Measurements from ENCODE around the gene UBA3.
A peak's percentile ranks its signal among the peaks of the same experiment; 100 is the strongest.

Gene UBA3

DNA sequence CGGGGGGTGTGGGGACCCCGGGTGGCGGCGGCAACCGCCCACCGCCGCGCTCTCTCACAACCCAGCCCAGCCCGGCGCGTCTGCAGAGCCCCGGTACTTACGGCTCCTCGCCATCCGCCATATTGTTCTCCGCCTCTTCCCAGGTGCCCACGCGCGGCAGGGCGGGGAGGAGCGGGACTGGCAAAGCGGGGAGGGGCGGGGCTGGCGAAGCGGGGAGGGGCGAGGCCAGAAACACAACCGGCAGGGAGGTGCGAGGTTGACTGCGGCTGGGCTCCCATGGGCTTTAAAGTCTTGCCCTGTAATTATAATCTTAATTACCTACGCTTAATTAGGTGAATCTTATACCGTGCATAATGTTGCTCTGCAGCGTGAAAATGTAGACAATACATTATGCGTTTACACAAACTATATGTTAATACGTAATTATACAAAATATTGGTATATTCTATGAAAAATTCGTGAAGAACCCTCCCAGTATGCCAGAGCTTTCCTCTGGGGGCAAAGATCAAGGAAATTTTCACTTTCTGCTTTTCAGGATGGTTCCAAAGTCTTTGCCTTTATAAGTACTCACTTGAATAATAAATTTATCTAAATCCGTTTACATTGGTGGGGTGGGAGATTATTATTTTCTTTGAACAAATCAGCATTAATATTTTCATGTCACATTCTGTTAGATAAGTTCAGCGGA is at the start of gene UBA3:
UBA3 (minus strand) TSS at position 133 of the 688 bp plus-strand sequence; CDS start at position 121, 12 bp downstream.
- peak; percentile 81 to 86 for DNase-seq (ENCODE audit: low read depth in 2 of 2)

DNA sequence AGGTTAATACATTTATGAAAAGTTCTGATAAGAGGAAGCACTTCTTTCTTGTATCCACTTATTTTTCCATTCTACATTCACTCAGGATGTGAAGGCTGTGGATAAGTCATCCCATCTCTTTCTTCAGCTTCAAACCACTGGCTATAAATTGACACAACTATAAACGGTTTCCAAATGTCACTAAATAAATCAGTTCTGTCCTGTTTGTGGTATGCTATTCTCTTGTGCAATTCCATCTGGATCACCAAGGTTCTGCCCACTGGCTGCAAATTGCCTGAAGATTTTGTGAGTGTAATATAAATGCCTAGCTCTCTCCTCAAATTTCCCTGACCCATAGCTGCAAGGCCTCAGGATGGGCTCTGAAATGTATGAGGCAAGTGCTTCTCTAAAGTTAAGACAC is 49.4 kb upstream of the UBA3 start:
- DNase-seq (ENCODE audit: low read depth in 2 of 2): no peak

DNA sequence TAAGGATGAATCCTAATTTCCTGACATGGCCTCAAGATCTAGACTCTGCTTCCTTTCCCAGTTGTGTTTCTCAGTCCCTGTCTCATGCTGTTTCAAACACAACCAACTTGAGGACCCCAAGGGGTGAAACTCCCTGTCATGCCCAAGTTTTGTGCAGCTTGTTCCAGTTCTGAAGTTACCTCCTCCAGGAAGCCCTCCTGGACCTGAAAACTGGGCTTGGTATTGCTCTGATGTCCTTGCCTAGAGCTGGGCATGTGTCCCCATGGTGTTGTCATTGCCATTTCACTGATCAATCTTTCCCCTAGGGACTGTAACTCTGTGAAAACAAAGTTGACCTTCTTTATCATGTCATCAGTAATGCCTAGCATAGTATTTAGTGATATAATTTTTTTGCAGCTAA is 48.3 kb upstream of the UBA3 start:
- no peak for DNase-seq (ENCODE audit: low read depth in 2 of 2)

DNA sequence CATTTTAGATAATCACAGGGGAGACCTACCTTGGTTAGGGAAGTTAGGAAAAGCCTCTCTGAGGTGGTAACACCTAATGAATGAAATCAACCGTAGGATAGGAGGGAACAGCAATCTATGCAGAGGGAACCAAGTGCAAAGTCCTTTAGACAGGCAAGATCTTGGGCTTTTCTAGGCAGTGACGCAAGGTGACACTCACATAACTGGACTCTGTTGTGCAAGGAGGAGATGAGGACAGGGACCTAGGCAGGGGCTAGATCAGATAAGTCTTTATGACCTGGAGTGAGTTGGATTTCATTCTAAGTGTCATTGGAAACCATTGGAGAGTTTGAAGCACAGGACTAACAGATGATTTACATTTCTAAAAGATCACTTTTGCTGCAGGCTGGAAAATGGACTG is 46.8 kb upstream of the UBA3 start:
- no peak for DNase-seq (ENCODE audit: low read depth in 2 of 2)

DNA sequence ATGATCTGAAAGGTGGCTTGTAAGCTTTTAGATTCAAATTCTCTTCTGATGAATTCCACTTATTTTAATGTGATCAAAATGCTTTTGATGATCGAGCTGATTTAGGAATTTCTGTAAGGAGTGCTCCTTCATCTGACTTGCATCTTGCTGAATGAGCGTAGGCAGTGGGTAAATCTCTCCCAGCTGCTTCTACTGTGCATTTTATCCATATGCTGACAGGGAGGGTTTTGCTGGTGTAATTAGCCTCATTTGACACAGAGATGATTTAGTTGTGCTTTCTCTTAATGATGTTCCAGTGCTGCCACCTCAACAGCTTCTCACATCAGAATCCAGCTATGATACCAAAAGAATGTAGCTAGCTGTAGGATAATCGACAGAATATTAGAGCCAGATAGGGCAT is 46.1 kb upstream of the UBA3 start:
- DNase-seq (ENCODE audit: low read depth in 2 of 2): no peak

DNA sequence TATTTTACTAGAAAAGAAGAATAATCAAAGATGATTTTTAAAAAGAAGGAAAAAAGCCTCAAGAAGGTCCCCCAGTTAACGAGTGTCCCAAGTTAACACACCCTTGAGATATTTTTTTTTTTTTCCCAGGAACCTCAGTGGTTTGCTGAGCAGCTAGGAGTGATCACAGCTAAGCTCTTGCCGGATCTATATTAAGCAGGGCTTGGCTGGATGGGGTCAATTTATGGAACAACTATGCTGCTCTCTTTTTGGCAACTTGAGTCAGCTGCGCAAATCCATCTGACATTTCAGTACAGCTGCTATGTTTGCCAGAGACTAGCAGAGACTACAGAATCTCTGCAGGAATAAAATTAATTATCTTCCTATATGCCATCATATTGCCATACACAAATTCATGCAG is 42.2 kb upstream of the UBA3 start, which contains the start of gene LMOD3:
LMOD3 (minus strand) TSS at position 193 of the 400 bp plus-strand sequence. CDS start 209 bp downstream, outside the sequence.
- DNase-seq (ENCODE audit: low read depth in 2 of 2): no peak

DNA sequence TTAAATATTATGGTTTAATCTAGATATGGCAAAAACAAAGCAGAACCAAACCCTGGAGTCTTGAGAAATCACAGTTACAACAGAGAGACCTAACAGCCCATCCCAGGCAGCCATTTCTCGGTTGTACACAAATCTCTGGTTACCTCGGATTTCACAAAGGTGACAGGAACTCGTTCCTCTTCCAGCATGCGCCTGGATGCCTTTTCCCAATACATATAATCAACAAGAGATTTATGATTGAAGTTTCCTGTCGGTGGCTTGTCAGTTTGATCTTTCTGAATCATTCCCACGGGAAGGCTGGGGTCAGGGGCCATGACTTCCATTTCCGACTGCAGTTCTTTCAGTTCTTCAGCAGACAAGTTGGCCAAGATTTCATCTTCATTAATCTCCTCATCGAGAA is 41.8 kb upstream of the UBA3 start:
- no peak for DNase-seq (ENCODE audit: low read depth in 2 of 2)

DNA sequence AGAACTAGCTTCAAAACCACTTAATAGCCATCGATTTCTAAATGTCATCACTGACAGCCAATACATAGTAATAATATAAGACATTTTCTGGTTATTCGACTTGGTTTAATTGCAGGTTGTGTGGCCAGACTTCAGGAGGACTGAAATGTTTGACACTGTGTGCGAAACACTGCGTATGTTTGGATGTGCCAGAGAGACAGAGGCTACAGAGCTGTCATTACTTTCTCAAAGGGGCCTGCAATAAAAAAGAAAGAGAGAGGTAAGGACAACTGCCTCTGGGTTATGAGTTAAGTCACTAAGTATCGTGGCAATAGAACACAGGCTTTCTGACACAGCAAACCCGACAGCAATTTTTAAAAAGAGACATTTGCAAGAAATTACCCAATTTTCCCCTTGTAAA is 41.3 kb upstream of the UBA3 start:
- DNase-seq (ENCODE audit: low read depth in 2 of 2): no peak

DNA sequence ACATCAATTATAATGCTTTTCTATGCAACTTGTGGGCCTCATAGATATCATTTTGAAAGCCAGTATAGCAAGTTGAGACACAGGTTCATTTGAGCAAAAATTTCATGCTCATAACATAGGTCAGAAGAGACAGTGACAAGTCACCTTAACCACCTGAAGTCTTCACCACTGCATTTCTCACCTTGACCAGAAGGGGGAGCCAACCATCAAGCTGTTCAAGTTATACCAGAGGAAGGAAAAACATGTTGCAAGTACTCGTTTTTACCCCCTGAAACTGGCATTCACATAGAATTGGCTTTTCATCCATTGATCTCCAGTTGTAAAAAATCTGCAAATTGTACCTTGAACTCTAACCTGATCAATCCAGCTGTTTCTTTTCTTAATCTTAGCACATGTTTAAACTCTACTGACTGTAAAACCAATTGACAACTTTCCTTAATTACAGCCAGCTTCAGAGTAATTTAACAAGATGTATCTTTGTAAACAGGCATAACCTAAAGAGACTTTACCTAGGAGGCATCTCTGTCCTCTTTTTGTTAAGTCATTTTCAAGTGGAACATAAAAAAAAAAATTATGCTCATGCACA is 40.8 kb upstream of the UBA3 start:
- DNase-seq (ENCODE audit: low read depth in 2 of 2): peak; percentile 25 to 72

DNA sequence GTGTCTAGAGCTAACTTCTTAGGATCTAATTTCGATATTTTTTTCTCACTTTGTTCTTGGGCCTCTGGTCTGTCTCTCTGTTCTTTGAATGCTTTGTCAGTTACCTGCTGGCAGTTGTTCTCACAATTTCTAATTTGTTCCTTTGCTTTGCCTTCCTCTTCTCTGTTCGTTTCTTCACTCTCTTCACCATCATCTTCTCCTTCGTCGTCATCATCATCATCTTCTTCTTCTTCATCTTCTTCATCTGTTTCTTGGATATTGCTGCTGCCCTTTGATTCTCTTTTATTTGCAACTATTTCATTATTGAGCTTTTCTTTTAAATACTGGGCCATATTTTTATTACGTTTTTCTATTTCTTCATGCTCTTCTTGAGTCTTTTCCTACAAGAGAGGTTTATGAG is 39.5 kb upstream of the UBA3 start:
- no peak for DNase-seq (ENCODE audit: low read depth in 2 of 2)

DNA sequence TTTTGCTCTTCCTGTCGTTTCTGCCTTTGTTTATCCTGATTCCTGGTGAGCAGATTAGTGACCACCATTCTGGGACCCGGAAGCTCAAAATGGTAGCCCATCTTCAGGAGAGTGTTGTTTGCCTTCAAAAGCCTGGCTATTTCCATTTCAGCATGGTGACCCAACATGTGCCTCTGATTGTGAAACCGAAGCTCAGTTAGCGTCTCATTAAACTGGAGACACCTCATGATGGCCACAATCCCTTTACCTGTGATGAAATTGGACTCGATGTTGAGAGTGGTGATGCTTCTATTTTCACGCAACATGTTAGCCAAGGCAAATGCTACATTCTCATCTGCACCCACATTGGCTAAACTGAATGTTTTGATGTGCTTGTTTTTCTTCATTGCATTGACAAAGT is 39.0 kb upstream of the UBA3 start:
- no peak for DNase-seq (ENCODE audit: low read depth in 2 of 2)

DNA sequence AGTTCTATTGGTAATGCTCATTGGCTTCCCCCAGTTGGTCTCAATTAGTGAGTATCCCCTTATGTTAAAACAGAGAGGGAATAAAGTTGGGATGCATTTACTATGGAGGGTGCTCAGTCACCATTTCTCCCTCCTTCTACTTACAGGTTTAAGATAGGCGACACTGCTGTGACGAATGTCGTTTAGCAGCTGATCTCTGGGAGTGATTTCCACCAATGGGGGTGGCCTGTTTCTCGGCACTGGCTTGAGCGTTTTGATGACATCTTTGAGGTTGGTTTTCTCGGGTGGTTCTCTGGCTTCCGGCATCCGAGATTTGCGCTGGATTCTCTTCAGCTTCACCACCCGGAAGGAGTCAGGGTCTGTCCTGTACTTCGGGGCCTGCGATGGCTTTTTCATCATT is 38.4 kb upstream of the UBA3 start:
- no peak for DNase-seq (ENCODE audit: low read depth in 2 of 2)

DNA sequence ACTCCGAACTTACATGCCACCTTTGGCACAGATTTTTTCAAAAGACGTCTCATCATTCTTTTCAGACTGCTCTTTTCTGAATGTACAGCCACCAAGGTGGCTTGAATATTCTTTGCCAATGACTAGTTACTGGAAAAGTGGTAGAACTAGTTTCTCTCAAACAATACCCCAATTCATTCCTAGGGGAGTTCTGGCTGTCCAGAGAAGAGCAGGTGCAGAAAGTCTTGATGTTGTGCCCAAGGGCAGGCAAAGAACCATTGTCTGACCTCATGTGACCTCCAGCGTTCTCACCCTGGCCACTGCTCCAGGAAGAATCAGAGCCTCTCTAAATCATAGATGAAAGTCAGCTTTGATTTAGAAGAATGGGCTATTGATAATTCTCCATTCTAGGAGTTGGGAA is 36.7 kb upstream of the UBA3 start:
- DNase-seq (ENCODE audit: low read depth in 2 of 2): no peak

DNA sequence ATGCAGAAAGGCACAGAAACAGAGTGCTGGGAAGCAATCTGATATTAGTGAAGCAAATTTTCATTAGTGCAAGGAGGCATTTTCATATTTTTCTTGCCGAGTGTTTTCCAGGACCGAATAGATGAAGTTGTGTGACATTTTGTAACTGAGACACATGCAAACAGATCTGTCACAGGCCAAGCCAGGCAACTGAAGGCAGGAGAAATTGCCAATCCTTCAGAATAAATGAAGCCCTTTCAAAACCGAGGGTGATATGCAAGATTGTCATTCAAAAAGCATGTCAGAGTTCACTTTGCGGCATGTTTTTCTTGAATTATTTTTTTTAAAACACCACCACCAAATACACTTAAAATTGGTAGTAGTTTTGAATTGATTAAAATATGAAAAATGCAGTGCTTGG is 36.0 kb upstream of the UBA3 start:
- DNase-seq (ENCODE audit: low read depth in 2 of 2): no peak

DNA sequence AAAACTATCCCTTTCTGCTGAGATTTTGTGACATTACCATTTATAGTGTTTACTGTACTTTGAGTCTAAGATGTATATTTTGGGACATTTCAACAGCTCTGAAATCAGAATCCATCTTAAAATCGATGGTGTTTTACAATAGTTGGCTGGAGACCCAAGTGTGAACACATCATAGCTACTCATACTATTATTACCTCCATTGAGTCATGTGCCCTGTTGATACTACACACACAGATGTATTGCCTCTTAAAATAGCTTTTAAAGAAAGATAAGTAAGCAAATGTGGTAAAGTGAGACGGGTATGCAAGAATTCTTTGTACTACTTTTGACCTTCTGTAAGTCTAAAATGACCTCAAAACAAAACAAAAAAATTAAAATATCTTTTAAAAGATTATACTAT is 35.6 kb upstream of the UBA3 start:
- no peak for DNase-seq (ENCODE audit: low read depth in 2 of 2)

DNA sequence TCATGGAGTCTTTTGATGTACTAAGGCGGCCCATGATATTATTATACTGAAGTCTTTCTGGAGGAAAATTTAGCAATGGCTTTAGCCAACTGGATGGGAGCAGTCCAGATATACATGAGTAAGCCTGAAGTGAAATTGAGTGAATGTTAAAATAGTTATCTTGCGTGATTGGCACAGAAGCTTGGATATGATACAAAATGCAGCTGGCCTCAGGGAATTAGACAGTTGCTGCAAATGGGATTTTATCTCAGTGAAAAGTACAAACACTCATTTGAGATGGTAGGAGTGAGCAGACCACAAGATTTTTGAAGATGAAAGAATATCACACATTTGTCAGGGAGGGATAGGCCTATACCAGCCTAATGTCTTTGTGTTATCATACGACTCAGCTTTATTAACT is 33.4 kb upstream of the UBA3 start:
- no peak for DNase-seq (ENCODE audit: low read depth in 2 of 2)

DNA sequence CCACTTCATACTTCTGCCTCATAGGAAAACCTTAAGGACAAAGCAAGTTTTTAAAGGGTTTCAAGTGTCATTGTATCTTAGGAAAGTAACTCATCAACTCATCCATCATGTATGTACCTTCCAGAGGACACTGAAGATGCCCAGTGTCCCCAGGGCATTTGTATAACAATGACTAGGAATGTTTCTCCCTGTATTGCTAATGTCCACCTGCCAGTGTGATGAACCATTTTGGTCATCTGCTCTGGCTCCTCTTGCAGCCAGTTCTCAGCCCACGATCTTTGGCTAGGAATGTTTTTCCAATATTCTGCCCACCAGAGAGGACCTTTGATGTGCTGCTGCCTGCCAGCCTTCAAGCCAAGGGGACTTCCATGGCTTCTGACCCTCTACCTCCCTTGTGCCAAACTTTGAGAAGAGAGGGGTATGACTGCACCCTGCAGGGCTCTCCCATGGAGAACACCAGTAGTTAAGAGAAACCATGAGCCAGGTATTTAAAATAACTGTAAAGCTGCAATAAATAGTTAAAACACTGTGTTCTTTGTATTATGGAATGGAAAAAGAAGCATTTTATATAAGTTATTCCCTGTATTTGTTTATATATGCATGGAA is 30.9 kb upstream of the UBA3 start:
- DNase-seq (ENCODE audit: low read depth in 2 of 2): no peak

DNA sequence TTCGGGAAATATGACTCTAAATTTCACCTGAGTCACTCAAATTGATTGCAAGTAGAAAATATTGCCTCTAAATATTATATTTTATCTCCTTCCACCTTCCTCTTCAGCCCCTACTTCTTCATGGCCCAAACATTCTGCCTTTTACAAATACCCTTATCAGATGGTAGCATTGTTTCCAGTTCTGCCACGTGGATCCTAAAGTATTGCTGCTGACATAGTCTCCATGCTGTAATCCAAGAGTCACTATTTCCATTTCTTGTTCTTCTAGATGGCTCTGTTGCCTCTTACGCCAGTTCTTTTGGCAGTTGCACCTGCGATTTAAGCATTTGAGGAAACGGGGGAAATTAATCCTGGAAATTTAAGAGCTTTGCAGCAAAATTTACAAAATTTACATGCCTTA is 28.6 kb upstream of the UBA3 start:
- DNase-seq (ENCODE audit: low read depth in 2 of 2): no peak

DNA sequence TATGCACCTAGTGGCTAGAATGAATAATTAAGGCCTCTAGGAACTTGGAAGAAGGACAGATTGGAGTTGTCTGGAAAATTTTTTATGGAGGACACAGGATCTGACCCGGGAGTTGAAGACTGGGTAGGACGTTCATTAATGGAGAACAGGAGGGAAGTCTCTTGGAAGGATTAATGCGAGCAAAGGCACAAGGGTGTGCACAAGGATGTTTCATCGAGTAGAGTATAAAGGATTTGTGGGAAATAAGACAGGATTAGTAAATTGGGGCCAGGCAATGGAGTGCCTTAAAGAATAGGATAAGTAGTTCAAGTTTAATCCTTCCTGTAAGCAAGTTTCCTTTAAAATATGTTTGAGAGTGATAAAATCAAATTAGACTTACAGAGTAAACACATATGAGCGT is 27.7 kb upstream of the UBA3 start:
- no peak for DNase-seq (ENCODE audit: low read depth in 2 of 2)

DNA sequence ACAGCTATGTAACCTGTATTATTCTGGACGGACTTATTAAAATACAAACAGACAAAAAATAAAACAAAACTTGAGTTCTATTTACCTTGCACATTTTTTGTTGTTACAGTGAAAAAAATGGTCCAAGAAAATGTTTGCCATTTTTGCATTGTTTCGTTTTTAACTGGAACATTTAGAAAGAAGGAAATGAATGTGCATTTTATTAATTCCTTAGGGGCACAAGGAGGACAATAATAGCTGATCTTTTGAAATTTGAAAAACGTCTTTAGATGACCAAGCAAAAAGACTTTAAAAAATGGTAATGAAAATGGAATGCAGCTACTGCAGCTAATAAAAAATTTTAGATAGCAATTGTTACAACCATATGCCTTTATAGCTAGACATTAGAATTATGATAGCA is 25.2 kb upstream of the UBA3 start:
- DNase-seq (ENCODE audit: low read depth in 2 of 2): no peak

DNA sequence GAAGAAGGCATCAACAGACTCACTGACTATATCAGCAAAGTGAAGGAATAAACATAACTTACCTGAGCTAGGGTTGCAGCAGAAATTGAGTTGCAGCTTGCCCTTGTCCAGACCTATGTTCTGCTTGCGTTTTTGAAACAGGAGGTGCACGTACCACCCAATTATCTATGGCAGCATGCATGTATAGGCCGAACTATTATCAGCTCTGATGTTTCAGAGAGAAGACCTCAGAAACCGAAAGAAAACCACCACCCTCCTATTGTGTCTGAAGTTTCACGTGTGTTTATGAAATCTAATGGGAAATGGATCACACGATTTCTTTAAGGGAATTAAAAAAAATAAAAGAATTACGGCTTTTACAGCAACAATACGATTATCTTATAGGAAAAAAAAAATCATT is 24.4 kb upstream of the UBA3 start:
- no peak for DNase-seq (ENCODE audit: low read depth in 2 of 2)

DNA sequence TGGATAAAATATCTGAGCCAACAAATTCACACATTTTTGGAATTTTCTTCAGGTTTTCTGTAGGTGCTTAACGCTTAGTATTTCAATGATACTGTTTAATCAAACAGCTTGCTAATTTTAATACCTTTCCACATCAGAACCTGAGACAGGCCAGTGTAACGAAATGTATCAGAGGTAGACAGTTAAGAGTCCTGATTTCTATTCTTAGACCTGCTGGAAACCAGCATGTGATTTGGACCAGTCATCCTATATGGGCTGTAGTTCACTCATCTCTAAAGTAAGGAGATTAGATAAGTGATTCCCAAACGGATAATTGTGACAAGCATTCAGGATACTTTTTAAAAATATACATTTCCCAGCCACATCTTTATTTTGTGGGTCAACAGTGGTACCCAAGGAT is 23.0 kb upstream of the UBA3 start:
- no peak for DNase-seq (ENCODE audit: low read depth in 2 of 2)

DNA sequence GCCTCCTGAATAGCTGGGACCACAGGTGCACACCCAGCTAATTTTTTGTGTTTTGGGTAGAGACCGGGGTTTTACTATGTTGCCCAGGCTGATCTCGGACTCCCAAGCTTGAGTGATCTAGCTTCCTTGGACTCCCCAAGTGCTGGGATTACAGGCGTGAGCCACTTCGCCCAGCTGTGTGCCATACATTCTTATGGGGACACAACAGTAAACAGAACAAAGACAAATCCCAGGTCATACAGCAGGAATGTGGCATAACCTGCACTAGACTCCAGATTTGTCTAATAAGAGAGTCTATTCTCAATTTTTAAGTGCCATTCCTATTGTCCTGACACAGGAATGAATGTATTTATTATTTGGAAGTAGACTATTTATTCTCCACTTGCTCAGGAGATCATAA is 22.2 kb upstream of the UBA3 start:
- DNase-seq (ENCODE audit: low read depth in 2 of 2): no peak

DNA sequence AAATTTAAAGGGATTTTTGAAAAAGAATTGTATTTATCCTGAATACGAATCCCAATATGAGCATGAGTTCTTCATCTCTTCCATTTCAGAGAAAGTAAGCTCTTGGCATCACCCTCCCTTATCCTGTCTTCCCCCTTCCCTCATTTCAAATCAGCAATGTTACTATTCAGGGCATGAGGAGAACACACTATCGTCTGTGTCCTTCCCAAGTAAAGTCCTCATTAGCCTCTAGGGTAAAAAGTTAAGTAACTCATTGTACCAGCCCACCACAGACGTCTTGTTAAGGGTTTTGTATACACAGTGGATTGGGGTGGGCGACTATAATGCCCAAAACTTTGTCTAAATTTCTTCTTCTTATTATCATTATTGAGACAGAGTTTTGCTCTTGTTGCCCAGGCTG is 19.4 kb upstream of the UBA3 start:
- DNase-seq (ENCODE audit: low read depth in 2 of 2): no peak
